Colonic mucosa (tissue), 4 donors: ENCODE results near the gene HSH2D. TPM values are rescaled to one million over a fixed set of nuclear protein-coding genes. Genes with fewer than 3 reads are reported as not detected.
A peak's percentile ranks its signal among the peaks of the same experiment; 100 is the strongest.

Source experiments
- DNase-seq: peaks from one replicate; pipeline ENCODE4 v3.0.0-alpha.2; 2020
- H3K27ac ChIP-seq: fragments of 200-600 bp; one replicate; pipeline ENCODE4 v1.8.0; 2021
- H3K27me3 ChIP-seq: fragments of 200-600 bp; one replicate; pipeline ENCODE4 v1.8.0; 2021
- H3K36me3 ChIP-seq: fragments of 200-600 bp; one replicate; pipeline ENCODE4 v1.8.0; 2021
- H3K4me1 ChIP-seq: fragments of 200-600 bp; one replicate; pipeline ENCODE4 v1.8.0; 2021; ENCODE audit warnings: mild to moderate bottlenecking
- H3K4me3 ChIP-seq: fragments of 200-600 bp; one replicate; pipeline ENCODE4 v1.8.0; 2021
- H3K9ac ChIP-seq, 2 donors: one replicate each; pipeline ENCODE4 v1.7.0; 2013; ENCODE audit warnings: control low read depth in 2 of 2, low read depth in 2 of 2, low read length in 2 of 2
- H3K9me3 ChIP-seq: fragments of 200-600 bp; one replicate; pipeline ENCODE4 v1.8.0; 2021
- CTCF ChIP-seq: fragments of 200-600 bp; IDR thresholded peaks from one replicate; pipeline ENCODE4 v1.8.0; 2022; ENCODE audit warnings: antibody characterized with exemption, mild to moderate bottlenecking
- intact Hi-C: fragments of 100-400 bp; cut with DNase I; formaldehyde crosslinking; loops from one replicate; pipeline ENCODE4 v1.14.1; 2022
- total RNA-seq, 2 donors: library from RNA; stranded (reverse); fragmentation: NEBNext Ultra II Directional in 1 of 2; extraction: Animal tissue kit (Norgen Biotek cat#: 25700) in 1 of 2; gene quantifications; one replicate each; pipeline ENCODE4 v1.2.1, GENCODE V29; 2021
- donor health status: healthy.
- donor health status: DM: no; HTN: no; CAD: no.
- donor health status: DM: no; HTN: no; CAD: no.

The HSH2D gene
- total RNA-seq, 2 donors from 2014 or later: 13.5 to 14.0 TPM

DNA sequence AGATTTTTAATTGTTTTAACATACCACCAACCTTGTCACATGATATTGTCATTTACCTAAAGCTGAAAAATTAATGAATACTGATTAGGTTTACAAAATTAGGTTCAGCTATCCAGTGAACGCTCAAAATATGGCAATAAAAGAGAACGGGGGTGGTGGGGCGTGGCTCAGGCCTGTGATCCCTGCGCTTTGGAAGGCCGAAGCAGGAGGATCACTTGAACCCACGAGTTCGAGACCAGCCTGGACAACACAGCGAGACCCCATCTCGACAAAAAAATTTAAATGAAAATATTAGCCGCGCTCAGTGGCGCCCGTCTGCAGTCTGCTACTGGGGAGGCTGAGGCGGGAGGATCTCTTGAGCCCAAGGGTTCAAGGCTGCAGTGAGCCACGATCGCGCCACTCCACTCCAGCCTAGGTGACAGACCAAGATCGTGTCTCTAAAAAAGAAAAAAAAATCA, 41.2 kb downstream of the HSH2D start:
- H3K27me3 ChIP-seq: no peaks in the 10 kb centered on the region
- peak overlapping the region in 1 of 2 donors; percentile 83 for H3K9ac ChIP-seq
- no peaks in the 10 kb centered on the region for H3K4me1 ChIP-seq
- H3K36me3 ChIP-seq: no peaks in the 10 kb centered on the region
- no peak for TF ChIP-seq CTCF
- peak overlapping the region; percentile 59 for H3K27ac ChIP-seq
- no peaks in the 10 kb centered on the region for H3K9me3 ChIP-seq
- peak overlapping the region; percentile 94 for H3K4me3 ChIP-seq
- intact Hi-C loops: loop anchor here (5.0 kb wide), 1 partner anchor 557 kb away; no protein-coding TSS in a partner anchor
- no peak for DNase-seq

GRCh38 chr19:16185123-16185767, 41.8 kb downstream of the HSH2D start, which contains the start of gene FAM32A:
FAM32A (plus strand) TSS chr19:16185410; CDS start chr19:16185443, 33 bp downstream.
- Histone ChIP-seq H3K4me1 (no peaks in the 10 kb centered on the region), H3K27me3 (no peaks in the 10 kb centered on the region), H3K9me3 (no peaks in the 10 kb centered on the region), H3K4me3 (peak within 1 kb of the TSS; percentile 94), H3K9ac (peak within 1 kb of the TSS; percentile 64 to 83), H3K36me3 (no peaks in the 10 kb centered on the region), H3K27ac (peak within 1 kb of the TSS; percentile 59)
- peak; percentile 99 for DNase-seq
- intact Hi-C loops: no loop called here
- peak; percentile 23 for TF ChIP-seq CTCF

DNA sequence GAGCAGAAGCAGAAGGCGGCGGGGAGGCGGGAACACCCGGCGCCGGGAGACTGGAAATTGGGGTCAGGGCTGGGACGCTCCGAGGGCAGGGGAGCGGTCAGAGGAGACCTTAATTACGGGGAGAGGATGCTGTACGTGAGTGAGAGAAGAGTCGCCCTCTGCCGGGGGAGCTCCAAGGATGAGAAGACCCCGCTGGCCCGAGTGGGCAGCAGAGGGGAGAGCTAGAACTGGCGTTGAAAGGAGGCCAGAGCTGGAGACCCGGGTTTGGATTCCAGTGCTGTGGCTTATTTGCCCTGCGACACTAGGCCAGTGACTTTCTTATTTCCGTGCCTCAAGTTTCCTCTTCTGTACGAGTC, 42.3 kb downstream of the HSH2D start:
- Histone ChIP-seq H3K4me3 (peak overlapping the region; percentile 94), H3K9ac (peak overlapping the region; percentile 64 to 83), H3K9me3 (no peaks in the 10 kb centered on the region), H3K36me3 (no peaks in the 10 kb centered on the region), H3K4me1 (no peaks in the 10 kb centered on the region), H3K27me3 (no peaks in the 10 kb centered on the region), H3K27ac (peak overlapping the region; percentile 59)
- intact Hi-C loops: no loop called here
- DNase-seq: peak; percentile 55
- TF ChIP-seq CTCF: no peak

- TF ChIP-seq CTCF: no peak
- intact Hi-C loops: no loop called here
- Histone ChIP-seq H3K27me3 (no peaks in the 10 kb centered on the region), H3K9me3 (no peaks in the 10 kb centered on the region), H3K4me1 (no peaks in the 10 kb centered on the region), H3K36me3 (peaks cover 6% of the 10 kb centered on the region), H3K9ac (no peak overlapping the region), H3K27ac (no peak overlapping the region), H3K4me3 (no peak overlapping the region)
- no peak for DNase-seq
Measured at GRCh38 chr19:16188521-16188920, 45.0 kb downstream of the HSH2D start.

GRCh38 chr19:16190198-16190597, 46.7 kb downstream of the HSH2D start:
- intact Hi-C loops: no loop called here
- no peak for DNase-seq
- H3K27me3 ChIP-seq: no peaks in the 10 kb centered on the region
- H3K27ac ChIP-seq: no peak overlapping the region
- peaks cover 6% of the 10 kb centered on the region for H3K36me3 ChIP-seq
- H3K4me3 ChIP-seq: no peak overlapping the region
- no peaks in the 10 kb centered on the region for H3K9me3 ChIP-seq
- no peaks in the 10 kb centered on the region for H3K4me1 ChIP-seq
- TF ChIP-seq CTCF: no peak
- no peak overlapping the region for H3K9ac ChIP-seq
